ENCODE measurements around the gene UCK1.

- TF ChIP-seq CTCF (IDR thresholded peaks at IDR 0.05) (no peak), POLR2A (IDR thresholded peaks at IDR 0.05) (no peak)
Observed at GRCh38 chr9:131521203-131521602, 9.9 kb downstream of the UCK1 start.

All from lower leg skin (tissue), 3 donors.